Natural killer cell treated with Interleukin-12 subunit alpha and Interleukin-12 subunit beta and Interleukin-15 and Interleukin-18, amount 100 ng/mL, for 72 hours (primary cell): ENCODE data around the gene DEPDC5. TPM values are rescaled to one million over a fixed set of nuclear protein-coding genes. Genes with fewer than 3 reads are reported as not detected.
"Not testable (repeated sequence)": the region's sequence is repeated elsewhere in the genome, so short reads cannot be mapped to it uniquely, and the experiment has no call there.

Experiments
- ATAC-seq, 2 donors: fragments of 150-1000 bp; cut with Tn5 transposase in 1 of 2; sonication (Bioruptor Pico), chemical (Tn5 transposase) in 1 of 2; 2 replicates each; pipeline ENCODE4 v1.10.0; 2021
- DNase-seq: peaks from one replicate; pipeline ENCODE4 v3.0.0; 2022; ENCODE audit warnings: low spot score
- H3K27ac Mint-ChIP-seq, 2 donors: 1 replicate in 1 of 2; 2 replicates in 1 of 2; pipeline ENCODE4 v1.8.0; 2022; ENCODE audit warnings: mixed read lengths in 2 of 2, mild to moderate bottlenecking in 1 of 2, moderate library complexity in 1 of 2
- H3K27me3 Mint-ChIP-seq, 2 donors: 1 replicate in 1 of 2; 2 replicates in 1 of 2; pipeline ENCODE4 v1.8.0; 2022; ENCODE audit warnings: mixed read lengths in 2 of 2
- H3K36me3 Mint-ChIP-seq: one replicate; pipeline ENCODE4 v1.8.0; 2022; ENCODE audit warnings: mixed read lengths
- H3K4me1 Mint-ChIP-seq, 2 donors: 1 replicate in 1 of 2; 2 replicates in 1 of 2; pipeline ENCODE4 v1.8.0; 2022; ENCODE audit warnings: low read depth in 2 of 2, mixed read lengths in 2 of 2, mild to moderate bottlenecking in 1 of 2
- H3K4me3 Mint-ChIP-seq: one replicate; pipeline ENCODE4 v1.8.0; 2022; ENCODE audit warnings: mixed read lengths
- H3K9me3 Mint-ChIP-seq: 2 replicates; pipeline ENCODE4 v1.8.0; 2022; ENCODE audit warnings: mixed read lengths
- total RNA-seq, 2 donors: library from RNA; stranded (reverse); gene quantifications; one replicate each; pipeline ENCODE4 v1.2.3, GENCODE V29; 2022

Gene DEPDC5
- total RNA-seq, 2 donors from 2014 or later = 33.8 to 69.3 TPM

- H3K27me3 Mint-ChIP-seq = no peaks in the 10 kb centered on the region
- no peaks in the 10 kb centered on the region for H3K36me3 Mint-ChIP-seq
- no peaks in the 10 kb centered on the region for H3K9me3 Mint-ChIP-seq
- peaks cover 28 to 32% of the 10 kb centered on the region in 2 donors for H3K4me1 Mint-ChIP-seq
- H3K4me3 Mint-ChIP-seq = peak overlapping the region; percentile 86
- DNase-seq (no peak), ATAC-seq (no peak)
- peak overlapping the region; percentile 96 for H3K27ac Mint-ChIP-seq
Observed at GRCh38 chr22:31754813-31755212, 994 bp downstream of the DEPDC5 start.

GRCh38 chr22:31757265-31757664, 3.4 kb downstream of the DEPDC5 start:
- H3K4me3 Mint-ChIP-seq = no peak overlapping the region
- H3K27ac Mint-ChIP-seq = no peak overlapping the region
- no peaks in the 10 kb centered on the region for H3K9me3 Mint-ChIP-seq
- ATAC-seq (no peak), DNase-seq (no peak)
- no peaks in the 10 kb centered on the region for H3K36me3 Mint-ChIP-seq
- no peaks in the 10 kb centered on the region for H3K27me3 Mint-ChIP-seq
- peaks cover 22 to 26% of the 10 kb centered on the region in 2 donors for H3K4me1 Mint-ChIP-seq

GRCh38 chr22:31758860-31759259, 5.0 kb downstream of the DEPDC5 start:
- peaks cover 15 to 16% of the 10 kb centered on the region in 2 donors for H3K4me1 Mint-ChIP-seq
- not testable (repeated sequence) for H3K4me3 Mint-ChIP-seq, ATAC-seq, H3K36me3 Mint-ChIP-seq, H3K9me3 Mint-ChIP-seq, DNase-seq, H3K27ac Mint-ChIP-seq, H3K27me3 Mint-ChIP-seq

GRCh38 chr22:31764785-31765184, 11.0 kb downstream of the DEPDC5 start:
- H3K9me3 Mint-ChIP-seq = no peaks in the 10 kb centered on the region
- no peaks in the 10 kb centered on the region for H3K27me3 Mint-ChIP-seq
- no peak overlapping the region for H3K4me3 Mint-ChIP-seq
- peak overlapping the region in 1 of 2 donors; percentile 63 for H3K27ac Mint-ChIP-seq
- no peak for ATAC-seq
- peaks cover 0 to 3% of the 10 kb centered on the region in 2 donors for H3K4me1 Mint-ChIP-seq
- H3K36me3 Mint-ChIP-seq = peaks cover 14% of the 10 kb centered on the region
- DNase-seq = no peak

- H3K27ac Mint-ChIP-seq = no peak overlapping the region
- no peaks in the 10 kb centered on the region for H3K9me3 Mint-ChIP-seq
- no peaks in the 10 kb centered on the region for H3K4me1 Mint-ChIP-seq
- DNase-seq (no peak), ATAC-seq (no peak)
- H3K27me3 Mint-ChIP-seq = no peaks in the 10 kb centered on the region
- H3K36me3 Mint-ChIP-seq = peaks cover 14% of the 10 kb centered on the region
- H3K4me3 Mint-ChIP-seq = no peak overlapping the region
Observed at GRCh38 chr22:31768422-31769059, 14.7 kb downstream of the DEPDC5 start.

- DNase-seq = no peak
- no peak for ATAC-seq
- H3K27me3 Mint-ChIP-seq = no peaks in the 10 kb centered on the region
- H3K36me3 Mint-ChIP-seq = peaks cover 6% of the 10 kb centered on the region
- no peaks in the 10 kb centered on the region for H3K9me3 Mint-ChIP-seq
- H3K27ac Mint-ChIP-seq = no peak overlapping the region
- H3K4me1 Mint-ChIP-seq = no peaks in the 10 kb centered on the region
- H3K4me3 Mint-ChIP-seq = no peak overlapping the region
Observed at GRCh38 chr22:31773416-31773815, 19.6 kb downstream of the DEPDC5 start.

- Mint-ChIP-seq H3K9me3 (no peaks in the 10 kb centered on the region), H3K27me3 (no peaks in the 10 kb centered on the region), H3K4me1 (no peaks in the 10 kb centered on the region), H3K4me3 (no peak overlapping the region), H3K27ac (no peak overlapping the region), H3K36me3 (peaks cover 19% of the 10 kb centered on the region)
- ATAC-seq = no peak
- no peak for DNase-seq
Observed at GRCh38 chr22:31776231-31776630, 22.4 kb downstream of the DEPDC5 start.

GRCh38 chr22:31789803-31790202, 36.0 kb downstream of the DEPDC5 start:
- DNase-seq (no peak), ATAC-seq (no peak)
- Mint-ChIP-seq H3K4me3 (no peak overlapping the region), H3K9me3 (no peaks in the 10 kb centered on the region), H3K27me3 (no peaks in the 10 kb centered on the region), H3K27ac (no peak overlapping the region), H3K36me3 (peaks cover 9% of the 10 kb centered on the region), H3K4me1 (peaks cover 0 to 4% of the 10 kb centered on the region in 2 donors)

GRCh38 chr22:31790240-31790639, 36.4 kb downstream of the DEPDC5 start:
- H3K9me3 Mint-ChIP-seq = no peaks in the 10 kb centered on the region
- H3K27me3 Mint-ChIP-seq = no peaks in the 10 kb centered on the region
- peaks cover 0 to 4% of the 10 kb centered on the region in 2 donors for H3K4me1 Mint-ChIP-seq
- ATAC-seq = no peak
- H3K27ac Mint-ChIP-seq = no peak overlapping the region
- H3K4me3 Mint-ChIP-seq = no peak overlapping the region
- no peak for DNase-seq
- peaks cover 5% of the 10 kb centered on the region for H3K36me3 Mint-ChIP-seq

- H3K27ac Mint-ChIP-seq, DNase-seq, H3K27me3 Mint-ChIP-seq, ATAC-seq, H3K4me1 Mint-ChIP-seq, H3K4me3 Mint-ChIP-seq, H3K9me3 Mint-ChIP-seq: not testable (repeated sequence)
- H3K36me3 Mint-ChIP-seq = peaks cover 18% of the 10 kb centered on the region
Observed at GRCh38 chr22:31799358-31799757, 45.5 kb downstream of the DEPDC5 start.

GRCh38 chr22:31800065-31800464, 46.2 kb downstream of the DEPDC5 start:
- no peak for ATAC-seq
- Mint-ChIP-seq H3K27me3 (no peaks in the 10 kb centered on the region), H3K4me3 (no peak overlapping the region), H3K36me3 (peaks cover 22% of the 10 kb centered on the region), H3K4me1 (no peaks in the 10 kb centered on the region), H3K9me3 (no peaks in the 10 kb centered on the region), H3K27ac (no peak overlapping the region)
- DNase-seq = no peak

- not testable (repeated sequence) for H3K27ac Mint-ChIP-seq, H3K27me3 Mint-ChIP-seq, H3K9me3 Mint-ChIP-seq, H3K4me3 Mint-ChIP-seq, ATAC-seq, H3K4me1 Mint-ChIP-seq, DNase-seq
- H3K36me3 Mint-ChIP-seq = peaks cover 27% of the 10 kb centered on the region
Observed at GRCh38 chr22:31800861-31801260, 47.0 kb downstream of the DEPDC5 start.

- Mint-ChIP-seq H3K9me3 (no peaks in the 10 kb centered on the region), H3K27me3 (no peaks in the 10 kb centered on the region), H3K4me1 (no peaks in the 10 kb centered on the region), H3K4me3 (no peak overlapping the region), H3K36me3 (peaks cover 25% of the 10 kb centered on the region), H3K27ac (no peak overlapping the region)
- ATAC-seq (no peak), DNase-seq (no peak)
Observed at GRCh38 chr22:31802575-31802974, 48.8 kb downstream of the DEPDC5 start.

- Mint-ChIP-seq H3K27me3 (no peaks in the 10 kb centered on the region), H3K4me3 (no peak overlapping the region), H3K9me3 (no peaks in the 10 kb centered on the region), H3K27ac (no peak overlapping the region), H3K4me1 (no peaks in the 10 kb centered on the region), H3K36me3 (peaks cover 24% of the 10 kb centered on the region)
- ATAC-seq (no peak), DNase-seq (no peak)
Observed at GRCh38 chr22:31806751-31807150, 52.9 kb downstream of the DEPDC5 start.
